ENCODE measurements around the gene MNT. TPM values are rescaled to one million over a fixed set of nuclear protein-coding genes. Genes with fewer than 3 reads are reported as not detected.

The MNT gene
- total RNA-seq, 1 experiment from 2014 or later, result 38.9 TPM

GRCh38 chr17:2435181-2435741 lies 34.4 kb upstream of the MNT start:
- H3K36me3 Mint-ChIP-seq (ENCODE audit: insufficient read depth in 1 of 3, low read depth in 3 of 3), result peaks cover 25 to 53% (median 48%) of the 10 kb centered on the region in 3 experiments; a peak in 6 of 7 replicates
- H3K9me3 ChIP-seq (ENCODE audit: control insufficient read depth, low read depth, low read length), result no peaks in the 10 kb centered on the region
- peak overlapping the region; percentile 3 for H2BK120ac ChIP-seq (ENCODE audit: low read depth, low read length, poor library complexity, severe bottlenecking)
- H3K27ac Mint-ChIP-seq, result peak overlapping the region; percentile 94 to 98 (median 97)
- TF ChIP-seq CTCF (conservative IDR thresholded peaks at IDR 0.05), result no peak
- H2BK15ac ChIP-seq (ENCODE audit: low read depth, low read length), result no peak overlapping the region
- H3K27me3 ChIP-seq (ENCODE audit: insufficient read depth, low read length), result no peaks in the 10 kb centered on the region
- H2BK20ac ChIP-seq (ENCODE audit: low read depth, low read length, poor library complexity, severe bottlenecking), result no peak overlapping the region
- H4K20me1 ChIP-seq (ENCODE audit: control insufficient read depth, insufficient read depth, insufficient read length), result no peaks in the 10 kb centered on the region
- no peak overlapping the region for H4K8ac ChIP-seq (replicated peaks; ENCODE audit: insufficient read length, low read depth, low read length)
- no peak overlapping the region for H4K5ac ChIP-seq (ENCODE audit: insufficient read length, low read depth, low read length)
- no peak overlapping the region for H3K9ac ChIP-seq (ENCODE audit: extremely low read depth, insufficient read length, low read length)
- H2BK12ac ChIP-seq (ENCODE audit: insufficient read length, low read depth, low read length), result no peak overlapping the region
- H3K23me2 ChIP-seq (ENCODE audit: insufficient read length, low read depth, low read length, poor library complexity, severe bottlenecking), result peaks cover 3% of the 10 kb centered on the region
- H3K4ac ChIP-seq (ENCODE audit: low read depth, low read length), result peak overlapping the region; percentile 5; the same call in 1 of the 2 replicates
- no peak overlapping the region for H2BK5ac ChIP-seq (ENCODE audit: insufficient read length, low read length)
- H3T11ph ChIP-seq (ENCODE audit: low read length), result peak overlapping the region; percentile 83
- H3K56ac ChIP-seq (ENCODE audit: insufficient read length, low read depth, low read length), result no peak overlapping the region
- no peaks in the 10 kb centered on the region for H3K79me2 ChIP-seq (ENCODE audit: insufficient read depth, low read length)
- H3K4me3 Mint-ChIP-seq, result peak overlapping the region; percentile 13 to 70; a peak in 3 of 5 replicates
- WGBS (ENCODE audit: extremely low coverage, insufficient read length, low lambda C conversion rate), result no CpG with 5 or more reads among the region's 9 CpGs
- H3K27me3 Mint-ChIP-seq (ENCODE audit: low read depth), result no peaks in the 10 kb centered on the region
- no peaks in the 10 kb centered on the region for H3K79me1 ChIP-seq (ENCODE audit: insufficient read depth, low read depth, low read length, poor library complexity, severe bottlenecking)
- H3K4me2 ChIP-seq (ENCODE audit: insufficient read depth, insufficient read length, low read length), result peak overlapping the region; percentile 15
- peak overlapping the region; percentile 89 for H3K18ac ChIP-seq (ENCODE audit: insufficient read length, low read depth, low read length)
- peaks cover 35 to 37% of the 10 kb centered on the region in 2 experiments for H3K4me1 Mint-ChIP-seq
- H4K91ac ChIP-seq (ENCODE audit: insufficient read length, low read depth, low read length), result no peak overlapping the region
- H2AFZ ChIP-seq (ENCODE audit: low read length), result no peak overlapping the region
- H3K23ac ChIP-seq (ENCODE audit: insufficient read length, low read depth, low read length), result no peak overlapping the region
- no peak overlapping the region for H2AK5ac ChIP-seq (ENCODE audit: insufficient read length, low read length)
- peak overlapping the region; percentile 32 for H3K27ac ChIP-seq (ENCODE audit: insufficient read length, low read depth, low read length)
- no peaks in the 10 kb centered on the region; a peak in 1 of 5 replicates for H3K9me3 Mint-ChIP-seq
- DNase-seq, result peak; percentile 73
- H3K4me1 ChIP-seq (ENCODE audit: insufficient read depth, low read length), result no peaks in the 10 kb centered on the region; the same call in 1 of the 2 replicates
- peak overlapping the region; percentile 78; the same call in 1 of the 2 replicates for H3K14ac ChIP-seq (ENCODE audit: insufficient read depth, low read length)

Measured in H9 (cell line).